GM15510 (cell line): ENCODE results near the gene NLRC4.
A peak's percentile ranks its signal among the peaks of the same experiment; 100 is the strongest.

ENCODE experiments used
- POLR2A ChIP-seq: IDR thresholded peaks from 3 replicates; pipeline ENCODE4 v1.6.1; 2011; ENCODE audit warnings: borderline replicate concordance; ENCODE audit not compliant: insufficient read length; ENCODE audit errors: extremely low read depth

NLRC4 gene

GRCh38 chr2:32264422-32265105, at the start of gene NLRC4:
NLRC4 (minus strand) TSS chr2:32264886; CDS start chr2:32256775, 8,111 bp downstream.
- no peak for TF ChIP-seq POLR2A

GRCh38 chr2:32310577-32310976, 45.9 kb upstream of the NLRC4 start:
- TF ChIP-seq POLR2A: no peak

- no peak for TF ChIP-seq POLR2A
These were observed 27.1 kb upstream of the NLRC4 start for GRCh38 chr2:32291746-32292145.

GRCh38 chr2:32290000-32290339, 25.3 kb upstream of the NLRC4 start:
- TF ChIP-seq POLR2A: no peak

- TF ChIP-seq POLR2A: no peak
These were observed 24.7 kb upstream of the NLRC4 start for GRCh38 chr2:32289165-32289999.

- no peak for TF ChIP-seq POLR2A
These were observed 19.6 kb upstream of the NLRC4 start for GRCh38 chr2:32284321-32284720.

- no peak for TF ChIP-seq POLR2A
These were observed 13.8 kb upstream of the NLRC4 start for GRCh38 chr2:32278478-32278853.

GRCh38 chr2:32277674-32278477, 13.2 kb upstream of the NLRC4 start, which contains the start of gene YIPF4:
YIPF4 (plus strand) TSS chr2:32277904; CDS start chr2:32278156, 252 bp downstream.
- TF ChIP-seq POLR2A: peak; percentile 71

GRCh38 chr2:32277363-32277673, 12.6 kb upstream of the NLRC4 start:
- no peak for TF ChIP-seq POLR2A

GRCh38 chr2:32274289-32274688, 9.6 kb upstream of the NLRC4 start:
- no peak for TF ChIP-seq POLR2A

GRCh38 chr2:32272279-32272678, 7.6 kb upstream of the NLRC4 start:
- no peak for TF ChIP-seq POLR2A

- no peak for TF ChIP-seq POLR2A
These were observed 6.4 kb upstream of the NLRC4 start for GRCh38 chr2:32271063-32271462.

- no peak for TF ChIP-seq POLR2A
These were observed 2.6 kb downstream of the NLRC4 start for GRCh38 chr2:32262105-32262504.

- TF ChIP-seq POLR2A: no peak
These were observed 4.3 kb downstream of the NLRC4 start for GRCh38 chr2:32260376-32260775.

- TF ChIP-seq POLR2A: no peak
These were observed 6.4 kb downstream of the NLRC4 start for GRCh38 chr2:32258242-32258641.
